Mesenchymal stem cell (in vitro differentiated cells and primary cell): Measurements from ENCODE around the gene SIK3.

Experiments used
- DNase-seq: peaks from one replicate; pipeline ENCODE4 v3.0.0-alpha.2; 2013
- H2AFZ ChIP-seq: one replicate; pipeline ENCODE4 v1.6.1; 2013; ENCODE audit warnings: low read depth, mild to moderate bottlenecking, control low read depth, inconsistent platforms, low read length, moderate library complexity
- H2AK5ac ChIP-seq: 2 replicates; pipeline ENCODE4 v1.6.1; 2013; ENCODE audit warnings: low read length, moderate library complexity, mild to moderate bottlenecking, inconsistent platforms; ENCODE audit not compliant: severe bottlenecking
- H2BK120ac ChIP-seq: one replicate; pipeline ENCODE4 v1.6.1; 2013; ENCODE audit warnings: low read depth, mild to moderate bottlenecking, inconsistent platforms, low read length, moderate library complexity
- H2BK12ac ChIP-seq, 2 experiments: one replicate each; pipeline ENCODE4 v1.6.1; 2013; ENCODE audit warnings: inconsistent platforms in 2 of 2, low read length in 2 of 2, mild to moderate bottlenecking in 2 of 2, moderate library complexity in 2 of 2, control low read depth in 1 of 2
- H2BK15ac ChIP-seq: one replicate; pipeline ENCODE4 v1.6.1; 2013; ENCODE audit warnings: mild to moderate bottlenecking, low read depth, inconsistent platforms; ENCODE audit not compliant: poor library complexity, severe bottlenecking
- H2BK5ac ChIP-seq: 2 replicates; pipeline ENCODE4 v1.6.1; 2013; ENCODE audit warnings: low read depth, mild to moderate bottlenecking, low read length, control low read depth, inconsistent platforms; ENCODE audit not compliant: poor library complexity, severe bottlenecking
- H3K14ac ChIP-seq, 2 experiments: one replicate each; pipeline ENCODE4 v1.6.1; 2013; ENCODE audit warnings: inconsistent platforms in 2 of 2, low read length in 2 of 2, control low read depth in 1 of 2, mild to moderate bottlenecking in 1 of 2, moderate library complexity in 1 of 2
- H3K18ac ChIP-seq, 2 experiments: one replicate each; pipeline ENCODE4 v1.6.1; 2013; ENCODE audit warnings: inconsistent platforms in 2 of 2, low read length in 2 of 2, control low read depth in 1 of 2, low read depth in 1 of 2, mild to moderate bottlenecking in 1 of 2
- H3K23ac ChIP-seq, 2 experiments: one replicate each; pipeline ENCODE4 v1.6.1; 2013; ENCODE audit warnings: inconsistent platforms in 2 of 2, low read length in 2 of 2, mild to moderate bottlenecking in 2 of 2, moderate library complexity in 2 of 2, control low read depth in 1 of 2
- H3K27ac ChIP-seq: 2 replicates; pipeline ENCODE4 v1.5.1; 2013; ENCODE audit warnings: mild to moderate bottlenecking, moderate library complexity, low read length, control low read depth, inconsistent platforms; ENCODE audit not compliant: poor library complexity, severe bottlenecking
- H3K27me3 ChIP-seq, 2 experiments: 2 replicates each; pipeline versions ENCODE4 v1.6.1 to v1.7.0; 2013; ENCODE audit warnings: low read length in 2 of 2, mild to moderate bottlenecking in 2 of 2, moderate library complexity in 2 of 2, control low read depth in 1 of 2, inconsistent platforms in 1 of 2; ENCODE audit not compliant: control insufficient read depth in 1 of 2, insufficient read depth in 1 of 2
- H3K36me3 ChIP-seq, 2 experiments: 2 replicates each; pipeline versions ENCODE4 v1.6.1 to v1.7.0; 2013; ENCODE audit warnings: low read length in 2 of 2, control low read depth in 1 of 2, inconsistent platforms in 1 of 2, low read depth in 1 of 2, mild to moderate bottlenecking in 1 of 2; ENCODE audit not compliant: insufficient read depth in 2 of 2, control insufficient read depth in 1 of 2
- H3K4ac ChIP-seq, 2 experiments: one replicate each; pipeline ENCODE4 v1.6.1; 2013; ENCODE audit warnings: inconsistent platforms in 2 of 2, low read length in 2 of 2, mild to moderate bottlenecking in 2 of 2, moderate library complexity in 2 of 2, control low read depth in 1 of 2, low read depth in 1 of 2
- H3K4me1 ChIP-seq: 2 replicates; pipeline ENCODE4 v1.6.1; 2013; ENCODE audit warnings: low read depth, low read length, control low read depth; ENCODE audit not compliant: control insufficient read depth, insufficient read depth
- H3K4me2 ChIP-seq: 2 replicates; pipeline ENCODE4 v1.6.1; 2013; ENCODE audit warnings: low read length, mild to moderate bottlenecking, inconsistent platforms; ENCODE audit not compliant: poor library complexity, severe bottlenecking
- H3K4me3 ChIP-seq, 2 experiments: 2 replicates each; pipeline versions ENCODE4 v1.5.1 to v1.7.0; 2013; ENCODE audit warnings: low read length in 2 of 2, mild to moderate bottlenecking in 2 of 2, control low read depth in 1 of 2, low read depth in 1 of 2; ENCODE audit not compliant: insufficient read depth in 1 of 2
- H3K79me1 ChIP-seq: replicated peaks from 2 replicates; pipeline ENCODE4 v1.6.1; 2013; ENCODE audit warnings: mild to moderate bottlenecking, control low read depth, low read length, inconsistent platforms; ENCODE audit not compliant: poor library complexity, severe bottlenecking
- H3K9ac ChIP-seq: 2 replicates; pipeline ENCODE4 v1.7.0; 2013; ENCODE audit warnings: mild to moderate bottlenecking, low read length, moderate library complexity
- H3K9me3 ChIP-seq: 2 replicates; pipeline ENCODE4 v1.7.0; 2013; ENCODE audit warnings: mild to moderate bottlenecking, low read length; ENCODE audit not compliant: control insufficient read depth
- H4K8ac ChIP-seq: one replicate; pipeline ENCODE4 v1.6.1; 2013; ENCODE audit warnings: inconsistent platforms, mild to moderate bottlenecking, low read length, moderate library complexity
- H4K91ac ChIP-seq: one replicate; pipeline ENCODE4 v1.6.1; 2013; ENCODE audit warnings: mild to moderate bottlenecking, low read length, inconsistent platforms
- WGBS: methylation state at CpG from one replicate; pipeline ENCODE4 v1.1.7; 2013; ENCODE audit warnings: mixed read lengths; 5-methylcytosine and 5-hydroxymethylcytosine counted together

The SIK3 gene

GRCh38 chr11:116860303-116860702 is 237.9 kb downstream of the SIK3 start:
- Histone ChIP-seq H3K4ac (no peak overlapping the region), H3K9ac (no peak overlapping the region), H2BK12ac (no peak overlapping the region), H3K36me3 (peaks cover 31 to 78% of the 10 kb centered on the region in 2 experiments), H2BK5ac (no peak overlapping the region), H2BK120ac (no peak overlapping the region), H3K18ac (no peak overlapping the region), H2AK5ac (no peak overlapping the region), H3K27me3 (no peaks in the 10 kb centered on the region), H4K91ac (no peak overlapping the region), H2BK15ac (no peak overlapping the region), H2AFZ (no peak overlapping the region), H3K4me3 (no peak overlapping the region), H3K4me1 (no peaks in the 10 kb centered on the region), H4K8ac (no peak overlapping the region), H3K4me2 (no peak overlapping the region), H3K9me3 (no peaks in the 10 kb centered on the region), H3K14ac (no peak overlapping the region), H3K23ac (no peak overlapping the region), H3K79me1 (peaks cover 3% of the 10 kb centered on the region), H3K27ac (no peak overlapping the region)
- no peak for DNase-seq
- WGBS: 95% methylated on average over 3 of the region's 6 CpGs

DNA sequence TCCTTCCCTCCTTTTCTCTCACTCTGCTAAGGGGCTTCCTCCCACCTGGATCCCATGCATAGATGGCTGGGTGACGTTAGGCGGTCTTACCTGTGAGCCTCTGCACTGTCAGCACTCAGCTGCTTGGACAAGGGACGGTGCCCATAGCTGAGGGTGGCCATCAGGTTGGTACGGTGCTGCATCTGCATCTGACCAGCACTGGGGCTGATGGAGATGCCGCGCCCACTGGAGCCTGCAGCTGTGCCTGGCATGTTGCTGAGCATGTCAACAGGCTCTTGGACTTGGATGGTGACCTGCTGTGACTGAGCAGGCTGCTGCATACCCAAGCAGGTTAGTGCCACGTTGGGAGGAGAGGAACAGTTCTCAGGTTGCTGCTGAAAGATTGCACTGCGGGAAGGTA is 239.1 kb downstream of the SIK3 start:
- 96% methylated on average over 8 of the region's 8 CpGs for WGBS
- Histone ChIP-seq H2BK15ac (no peak overlapping the region), H2AFZ (no peak overlapping the region), H3K14ac (peak overlapping the region in 1 of 2 experiments; percentile 56), H3K36me3 (peaks cover 31 to 79% of the 10 kb centered on the region in 2 experiments), H3K4ac (no peak overlapping the region), H2BK120ac (no peak overlapping the region), H3K27me3 (no peaks in the 10 kb centered on the region), H4K8ac (no peak overlapping the region), H3K4me2 (no peak overlapping the region), H2BK5ac (no peak overlapping the region), H2AK5ac (no peak overlapping the region), H4K91ac (no peak overlapping the region), H2BK12ac (no peak overlapping the region), H3K4me1 (peaks cover under 1% of the 10 kb centered on the region), H3K18ac (no peak overlapping the region), H3K9me3 (no peaks in the 10 kb centered on the region), H3K27ac (no peak overlapping the region), H3K79me1 (peaks cover 6% of the 10 kb centered on the region), H3K23ac (no peak overlapping the region), H3K9ac (no peak overlapping the region), H3K4me3 (no peak overlapping the region)
- DNase-seq: no peak

GRCh38 chr11:116857936-116858335 is 240.3 kb downstream of the SIK3 start:
- Histone ChIP-seq H3K4ac (no peak overlapping the region), H4K8ac (no peak overlapping the region), H3K9me3 (no peaks in the 10 kb centered on the region), H2BK15ac (no peak overlapping the region), H4K91ac (no peak overlapping the region), H3K18ac (no peak overlapping the region), H3K14ac (no peak overlapping the region), H3K27ac (no peak overlapping the region), H2BK5ac (no peak overlapping the region), H3K27me3 (no peaks in the 10 kb centered on the region), H3K4me3 (no peak overlapping the region), H3K4me2 (no peak overlapping the region), H3K36me3 (peaks cover 24 to 66% of the 10 kb centered on the region in 2 experiments), H2AK5ac (no peak overlapping the region), H3K9ac (no peak overlapping the region), H2AFZ (no peak overlapping the region), H2BK120ac (no peak overlapping the region), H3K4me1 (peaks cover 8% of the 10 kb centered on the region), H2BK12ac (no peak overlapping the region), H3K79me1 (peaks cover 6% of the 10 kb centered on the region), H3K23ac (no peak overlapping the region)
- WGBS: 90% methylated on average over 7 of the region's 7 CpGs
- no peak for DNase-seq

DNA sequence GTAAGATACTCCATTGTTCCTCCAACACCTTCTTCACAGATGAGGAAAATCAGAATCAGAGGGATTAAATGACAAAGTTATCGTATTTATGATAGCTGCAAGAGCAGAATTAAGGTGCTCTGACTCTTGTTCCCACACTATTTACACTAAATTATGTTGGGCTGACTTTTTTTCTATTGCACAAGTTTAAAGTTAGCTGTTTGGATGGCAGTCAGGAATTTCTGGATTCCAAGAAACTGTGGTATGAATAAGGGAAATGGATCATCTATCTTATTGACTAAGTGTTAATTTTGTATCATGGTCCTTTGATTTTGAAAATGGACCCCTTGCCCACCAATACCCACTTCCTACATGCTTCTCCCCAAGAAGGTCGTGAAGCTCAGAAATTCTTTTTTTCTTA is 240.9 kb downstream of the SIK3 start:
- Histone ChIP-seq H3K9me3 (no peaks in the 10 kb centered on the region), H2BK5ac (no peak overlapping the region), H3K27me3 (no peaks in the 10 kb centered on the region), H4K91ac (no peak overlapping the region), H3K4ac (no peak overlapping the region), H3K9ac (no peak overlapping the region), H3K27ac (no peak overlapping the region), H2AK5ac (no peak overlapping the region), H2AFZ (no peak overlapping the region), H3K36me3 (peaks cover 24 to 63% of the 10 kb centered on the region in 2 experiments), H4K8ac (no peak overlapping the region), H3K4me2 (no peak overlapping the region), H3K18ac (no peak overlapping the region), H2BK120ac (no peak overlapping the region), H3K14ac (no peak overlapping the region), H3K4me3 (no peak overlapping the region), H3K4me1 (peaks cover 10% of the 10 kb centered on the region), H2BK15ac (no peak overlapping the region), H2BK12ac (no peak overlapping the region), H3K79me1 (peaks cover 6% of the 10 kb centered on the region), H3K23ac (no peak overlapping the region)
- 100% methylated on average over 1 of the region's 2 CpGs for WGBS
- no peak for DNase-seq
